NT2/D1 (cell line): Measurements from ENCODE around the gene PLS1.

ENCODE experiments used
- SUZ12 ChIP-seq: IDR thresholded peaks from 2 replicates; pipeline ENCODE4 v1.6.1; 2011; ENCODE audit not compliant: insufficient read length, insufficient read depth; ENCODE audit errors: extremely low read depth
- YY1 ChIP-seq: IDR thresholded peaks from 2 replicates; pipeline ENCODE4 v1.6.1; 2011; ENCODE audit not compliant: insufficient read length, insufficient read depth
- ZNF274 ChIP-seq: IDR thresholded peaks from 2 replicates; pipeline ENCODE4 v1.6.1; 2011; ENCODE audit warnings: mild to moderate bottlenecking, low read depth, low read length

DNA sequence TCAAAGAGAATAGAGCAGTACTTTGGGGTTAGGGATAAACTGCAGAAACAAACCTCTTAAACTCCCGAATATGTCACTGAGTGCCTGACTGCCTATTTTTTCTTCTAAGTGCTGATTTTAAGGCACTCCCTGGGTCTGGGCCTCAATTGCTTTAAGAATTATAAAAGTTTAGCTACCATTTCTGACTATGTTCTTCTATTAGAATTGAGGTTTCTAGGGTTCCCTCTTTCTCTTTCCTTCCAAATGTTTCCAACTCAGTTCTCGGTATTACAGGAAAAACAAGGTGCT, 28.9 kb downstream of the PLS1 start:
- no peak for TF ChIP-seq ZNF274
- TF ChIP-seq YY1, result no peak
- TF ChIP-seq SUZ12, result no peak
